H9 (cell line): ENCODE data around the gene DOK6. TPM values are rescaled to one million over a fixed set of nuclear protein-coding genes. Genes with fewer than 3 reads are reported as not detected.

Source experiments
- DNase-seq: peaks from one replicate; pipeline ENCODE4 v3.0.0-alpha.2; 2017
- H2AFZ ChIP-seq: one replicate; pipeline ENCODE4 v1.6.1; 2013; ENCODE audit warnings: mild to moderate bottlenecking, low read length, control low read depth, moderate library complexity
- H2AK5ac ChIP-seq: 2 replicates; pipeline ENCODE4 v1.6.1; 2013; ENCODE audit warnings: low read length, control low read depth, mixed read lengths; ENCODE audit not compliant: insufficient read length
- H2BK120ac ChIP-seq: one replicate; pipeline ENCODE4 v1.6.1; 2013; ENCODE audit warnings: low read depth, mild to moderate bottlenecking, low read length, control low read depth, inconsistent platforms; ENCODE audit not compliant: poor library complexity, severe bottlenecking
- H2BK12ac ChIP-seq: 2 replicates; pipeline ENCODE4 v1.6.1; 2013; ENCODE audit warnings: low read length, control low read depth, mixed read lengths, low read depth; ENCODE audit not compliant: insufficient read length
- H2BK15ac ChIP-seq: 2 replicates; pipeline ENCODE4 v1.6.1; 2013; ENCODE audit warnings: low read depth, low read length, control low read depth
- H2BK20ac ChIP-seq: one replicate; pipeline ENCODE4 v1.6.1; 2013; ENCODE audit warnings: low read depth, mild to moderate bottlenecking, low read length, control low read depth, inconsistent platforms; ENCODE audit not compliant: poor library complexity, severe bottlenecking
- H2BK5ac ChIP-seq: 2 replicates; pipeline ENCODE4 v1.6.1; 2013; ENCODE audit warnings: low read length, control low read depth, mixed read lengths; ENCODE audit not compliant: insufficient read length
- H3K14ac ChIP-seq: 2 replicates; pipeline ENCODE4 v1.6.1; 2013; ENCODE audit warnings: low read length, control low read depth; ENCODE audit not compliant: insufficient read depth
- H3K18ac ChIP-seq: 2 replicates; pipeline ENCODE4 v1.6.1; 2013; ENCODE audit warnings: low read depth, mild to moderate bottlenecking, mixed read lengths, low read length, control low read depth; ENCODE audit not compliant: insufficient read length
- H3K23ac ChIP-seq: 2 replicates; pipeline ENCODE4 v1.6.1; 2013; ENCODE audit warnings: low read length, control low read depth, mixed read lengths, low read depth; ENCODE audit not compliant: insufficient read length
- H3K23me2 ChIP-seq: 2 replicates; pipeline ENCODE4 v1.6.1; 2013; ENCODE audit warnings: low read depth, mild to moderate bottlenecking, mixed read lengths, low read length, control low read depth; ENCODE audit not compliant: insufficient read length, poor library complexity, severe bottlenecking
- H3K27ac ChIP-seq: 2 replicates; pipeline ENCODE4 v1.5.1; 2013; ENCODE audit warnings: low read length, control low read depth, mixed read lengths, low read depth; ENCODE audit not compliant: insufficient read length
- H3K27me3 ChIP-seq: 2 replicates; pipeline ENCODE4 v1.6.1; 2013; ENCODE audit warnings: low read length, control low read depth, inconsistent platforms; ENCODE audit not compliant: insufficient read depth
- H3K4ac ChIP-seq: 2 replicates; pipeline ENCODE4 v1.6.1; 2013; ENCODE audit warnings: low read depth, mild to moderate bottlenecking, control low read depth, inconsistent platforms, low read length, moderate library complexity
- H3K4me1 ChIP-seq: 2 replicates; pipeline ENCODE4 v1.6.1; 2013; ENCODE audit warnings: low read length, control low read depth, inconsistent platforms; ENCODE audit not compliant: insufficient read depth
- H3K4me2 ChIP-seq: 2 replicates; pipeline ENCODE4 v1.6.1; 2013; ENCODE audit warnings: low read length, control low read depth, mixed read lengths; ENCODE audit not compliant: insufficient read length, insufficient read depth
- H3K56ac ChIP-seq: 2 replicates; pipeline ENCODE4 v1.6.1; 2013; ENCODE audit warnings: low read depth, mild to moderate bottlenecking, mixed read lengths, low read length, control low read depth; ENCODE audit not compliant: insufficient read length
- H3K79me1 ChIP-seq: 2 replicates; pipeline ENCODE4 v1.6.1; 2013; ENCODE audit warnings: low read depth, mild to moderate bottlenecking, moderate library complexity, low read length, control low read depth, inconsistent platforms; ENCODE audit not compliant: insufficient read depth, poor library complexity, severe bottlenecking
- H3K79me2 ChIP-seq: 2 replicates; pipeline ENCODE4 v1.6.1; 2013; ENCODE audit warnings: low read length, control low read depth, inconsistent platforms; ENCODE audit not compliant: insufficient read depth
- H3K9ac ChIP-seq: 2 replicates; pipeline ENCODE4 v1.6.1; 2013; ENCODE audit warnings: low read length, control low read depth, mixed read lengths; ENCODE audit not compliant: insufficient read length; ENCODE audit errors: extremely low read depth
- H3K9me3 ChIP-seq: one replicate; pipeline ENCODE4 v1.6.1; 2013; ENCODE audit warnings: low read depth, low read length, inconsistent platforms; ENCODE audit not compliant: control insufficient read depth
- H3T11ph ChIP-seq: one replicate; pipeline ENCODE4 v1.6.1; 2013; ENCODE audit warnings: mild to moderate bottlenecking, low read length, control low read depth, inconsistent platforms
- H4K20me1 ChIP-seq: one replicate; pipeline ENCODE4 v1.6.1; 2013; ENCODE audit not compliant: control insufficient read depth, insufficient read length, insufficient read depth
- H4K5ac ChIP-seq: 2 replicates; pipeline ENCODE4 v1.6.1; 2013; ENCODE audit warnings: low read depth, mild to moderate bottlenecking, mixed read lengths, low read length, control low read depth; ENCODE audit not compliant: insufficient read length
- H4K8ac ChIP-seq: replicated peaks from 2 replicates; pipeline ENCODE4 v1.6.1; 2013; ENCODE audit warnings: low read length, control low read depth, mixed read lengths, low read depth; ENCODE audit not compliant: insufficient read length
- H4K91ac ChIP-seq: 2 replicates; pipeline ENCODE4 v1.6.1; 2013; ENCODE audit warnings: low read depth, mild to moderate bottlenecking, moderate library complexity, mixed read lengths, low read length, control low read depth; ENCODE audit not compliant: insufficient read length
- H3K27ac Mint-ChIP-seq, 3 experiments: 2 replicates in 2 of 3; 3 replicates in 1 of 3; pipeline ENCODE4 v1.8.0; 2020 to 2021; ENCODE audit warnings: mixed read lengths in 3 of 3, mild to moderate bottlenecking in 1 of 3, moderate library complexity in 1 of 3
- H3K27me3 Mint-ChIP-seq: 2 replicates; pipeline ENCODE4 v1.8.0; 2021; ENCODE audit warnings: low read depth, mild to moderate bottlenecking, moderate library complexity, mixed read lengths
- H3K36me3 Mint-ChIP-seq, 3 experiments: 2 replicates in 2 of 3; 3 replicates in 1 of 3; pipeline ENCODE4 v1.8.0; 2020 to 2021; ENCODE audit warnings: low read depth in 3 of 3, mixed read lengths in 3 of 3; ENCODE audit not compliant: insufficient read depth in 1 of 3
- H3K4me1 Mint-ChIP-seq, 2 experiments: 2 replicates each; pipeline ENCODE4 v1.8.0; 2020; ENCODE audit warnings: mixed read lengths in 2 of 2
- H3K4me3 Mint-ChIP-seq, 2 experiments: 2 replicates in 1 of 2; 3 replicates in 1 of 2; pipeline ENCODE4 v1.8.0; 2020 to 2021; ENCODE audit warnings: mild to moderate bottlenecking in 2 of 2, mixed read lengths in 2 of 2, moderate library complexity in 1 of 2
- H3K9me3 Mint-ChIP-seq, 2 experiments: 2 replicates in 1 of 2; 3 replicates in 1 of 2; pipeline ENCODE4 v1.8.0; 2020; ENCODE audit warnings: mild to moderate bottlenecking in 2 of 2, mixed read lengths in 2 of 2, moderate library complexity in 1 of 2
- CTCF ChIP-seq: fragments of 200-600 bp; sonication (generic); conservative IDR thresholded peaks from 3 replicates; pipeline ENCODE4 v1.8.0; 2021; ENCODE audit warnings: antibody characterized with exemption, mild to moderate bottlenecking
- WGBS: extraction: QIAGEN DNeasy Blood & Tissue Kit; methylation state at CpG from one replicate; pipeline ENCODE4 v1.1.7; 2013; ENCODE audit warnings: missing lambda C conversion rate, low lambda C conversion rate, mixed read lengths; ENCODE audit not compliant: insufficient read length; ENCODE audit errors: extremely low coverage; 5-methylcytosine and 5-hydroxymethylcytosine counted together
- total RNA-seq: library from RNA; stranded (reverse); gene quantifications from 2 replicates; pipeline ENCODE4 v1.2.1, GENCODE V29; 2021

The DOK6 gene
- total RNA-seq, 1 experiment from 2014 or later = 0.20 TPM

GRCh38 chr18:69664399-69664798, 263.7 kb downstream of the DOK6 start:
- Mint-ChIP-seq H3K36me3 (no peaks in the 10 kb centered on the region), H3K4me3 (no peak overlapping the region), H3K4me1 (peaks cover 16 to 24% of the 10 kb centered on the region in 2 experiments), H3K27ac (no peak overlapping the region), H3K9me3 (no peaks in the 10 kb centered on the region), H3K27me3 (no peaks in the 10 kb centered on the region; the same call in none of the 2 replicates)
- no peaks in the 10 kb centered on the region for H4K20me1 ChIP-seq
- no peak overlapping the region for H3K18ac ChIP-seq
- H4K91ac ChIP-seq = no peak overlapping the region
- H3K27me3 ChIP-seq = no peaks in the 10 kb centered on the region
- H3K4me2 ChIP-seq = no peak overlapping the region
- no peaks in the 10 kb centered on the region for H3K79me1 ChIP-seq
- no peak overlapping the region for H2AK5ac ChIP-seq
- H3K4ac ChIP-seq = no peak overlapping the region
- DNase-seq = no peak
- no peak overlapping the region for H3K14ac ChIP-seq
- no CpG with 5 or more reads among the region's 3 CpGs for WGBS
- H3T11ph ChIP-seq = no peak overlapping the region
- peaks cover 2% of the 10 kb centered on the region for H3K4me1 ChIP-seq
- H3K56ac ChIP-seq = no peak overlapping the region
- no peak overlapping the region for H2BK5ac ChIP-seq
- no peak overlapping the region for H3K9ac ChIP-seq
- H2BK15ac ChIP-seq = no peak overlapping the region
- H3K27ac ChIP-seq = no peak overlapping the region
- no peaks in the 10 kb centered on the region for H3K79me2 ChIP-seq
- no peak for TF ChIP-seq CTCF
- H4K8ac ChIP-seq = no peak overlapping the region
- no peak overlapping the region for H4K5ac ChIP-seq
- no peaks in the 10 kb centered on the region for H3K23me2 ChIP-seq
- H2BK20ac ChIP-seq = no peak overlapping the region
- H3K23ac ChIP-seq = no peak overlapping the region
- H2BK12ac ChIP-seq = no peak overlapping the region
- no peak overlapping the region for H2AFZ ChIP-seq
- H2BK120ac ChIP-seq = no peak overlapping the region
- no peaks in the 10 kb centered on the region for H3K9me3 ChIP-seq
